H1 (cell line): ENCODE measurements around the gene AKAP12. TPM values are rescaled to one million over a fixed set of nuclear protein-coding genes. Genes with fewer than 3 reads are reported as not detected.

ENCODE experiments used
- CTCF ChIA-PET: fragments of 300-600 bp; sonication (Branson Sonifier 250); formaldehyde crosslinking; loops from one replicate; lab custom pipeline; 2021; ENCODE audit not compliant: partially characterized antibody; lab: Charles Lee
- POLR2A ChIA-PET: fragments of 300-600 bp; sonication (Branson Sonifier 250); formaldehyde crosslinking; loops from one replicate; lab custom pipeline; 2021; ENCODE audit warnings: inconsistent platforms; ENCODE audit not compliant: partially characterized antibody; lab: Charles Lee
- DNase-seq, 2 experiments: peaks; one replicate each; pipeline versions ENCODE4 v3.0.0 to v3.0.0-alpha.2; 2010 to 2022; ENCODE audit warnings: low spot score in 2 of 2, low read depth in 1 of 2, mixed read lengths in 1 of 2
- FAIRE-seq: peaks from 2 replicates; lab custom pipeline; 2011; peaks lifted over from hg19 to GRCh38; lab: Jason Lieb, UNC
- H2AFZ ChIP-seq: 2 replicates; pipeline ENCODE4 v1.8.1; 2012; ENCODE audit warnings: low read length, inconsistent platforms
- H2AK5ac ChIP-seq: 2 replicates; pipeline ENCODE4 v1.6.1; 2013; ENCODE audit warnings: low read depth, low read length
- H2BK120ac ChIP-seq: replicated peaks from 2 replicates; pipeline ENCODE3; 2013; ENCODE audit warnings: low read depth, low read length, inconsistent platforms
- H2BK12ac ChIP-seq: 2 replicates; pipeline ENCODE4 v1.6.1; 2013; ENCODE audit warnings: low read depth, low read length
- H2BK15ac ChIP-seq: 2 replicates; pipeline ENCODE4 v1.6.1; 2013; ENCODE audit warnings: low read length
- H2BK20ac ChIP-seq: 2 replicates; pipeline ENCODE4 v1.6.1; 2013; ENCODE audit warnings: low read length
- H2BK5ac ChIP-seq: 2 replicates; pipeline ENCODE4 v1.6.1; 2013; ENCODE audit warnings: low read depth, low read length
- H3K14ac ChIP-seq: 2 replicates; pipeline ENCODE4 v1.6.1; 2013; ENCODE audit warnings: inconsistent platforms; ENCODE audit not compliant: insufficient read length
- H3K18ac ChIP-seq: 2 replicates; pipeline ENCODE4 v1.6.1; 2013; ENCODE audit warnings: low read length; ENCODE audit errors: extremely low read depth
- H3K23ac ChIP-seq: 2 replicates; pipeline ENCODE4 v1.6.1; 2013; ENCODE audit warnings: inconsistent platforms; ENCODE audit not compliant: insufficient read length
- H3K23me2 ChIP-seq: 2 replicates; pipeline ENCODE4 v1.6.1; 2013; ENCODE audit warnings: low read depth, low read length
- H3K27ac ChIP-seq: 2 replicates; pipeline ENCODE4 v1.6.1; 2011; ENCODE audit warnings: low read depth, low read length, inconsistent platforms
- H3K27me3 ChIP-seq, 4 experiments: replicated peaks in 1 of 4; 1 replicate in 1 of 4; 2 replicates in 3 of 4; pipeline versions ENCODE4 v1.6.1 to v1.8.1; 2011 to 2013; ENCODE audit warnings: low read length in 3 of 4, mild to moderate bottlenecking in 3 of 4, inconsistent platforms in 2 of 4, mixed read lengths in 2 of 4, moderate library complexity in 1 of 4; ENCODE audit not compliant: control insufficient read depth in 3 of 4, insufficient read depth in 3 of 4; ENCODE audit errors: extremely low read depth in 1 of 4
- H3K36me3 ChIP-seq, 4 experiments: 2 replicates each; pipeline versions ENCODE4 v1.6.1 to v1.8.1; 2011 to 2013; ENCODE audit warnings: mild to moderate bottlenecking in 4 of 4, low read length in 3 of 4, moderate library complexity in 2 of 4, control low read depth in 1 of 4, inconsistent platforms in 1 of 4; ENCODE audit not compliant: insufficient read depth in 4 of 4, control insufficient read depth in 2 of 4
- H3K4ac ChIP-seq: replicated peaks from 2 replicates; pipeline ENCODE3; 2013; ENCODE audit warnings: low read length, low read depth, mixed read lengths, inconsistent platforms; ENCODE audit not compliant: insufficient read length
- H3K4me1 ChIP-seq, 4 experiments: replicated peaks in 1 of 4; 1 replicate in 1 of 4; 2 replicates in 3 of 4; pipeline versions ENCODE4 v1.6.1 to v1.8.1; 2011 to 2013; ENCODE audit warnings: low read length in 3 of 4, inconsistent platforms in 2 of 4, mixed read lengths in 1 of 4; ENCODE audit not compliant: insufficient read depth in 4 of 4, control insufficient read depth in 3 of 4
- H3K4me2 ChIP-seq, 2 experiments: 2 replicates each; pipeline versions ENCODE4 v1.6.1 to v1.8.1; 2011 to 2013; ENCODE audit warnings: low read depth in 2 of 2, low read length in 2 of 2, control low read depth in 1 of 2, inconsistent platforms in 1 of 2, mild to moderate bottlenecking in 1 of 2; ENCODE audit not compliant: insufficient read depth in 1 of 2
- H3K4me3 ChIP-seq, 4 experiments: fragments of 200-600, 300-600 bp in 1 of 4; sonication (generic), shearing (Covaris generic), sonication (Bioruptor Twin) in 1 of 4; 2 replicates each; pipeline versions ENCODE4 v1.5.1 to v1.8.1; 2011 to 2016; ENCODE audit warnings: low read length in 4 of 4, low read depth in 3 of 4, control low read depth in 2 of 4, inconsistent platforms in 2 of 4, mild to moderate bottlenecking in 2 of 4, mixed read lengths in 1 of 4, moderate library complexity in 1 of 4; ENCODE audit not compliant: insufficient read depth in 2 of 4; ENCODE audit errors: extremely low read depth in 1 of 4
- H3K56ac ChIP-seq: replicated peaks from 2 replicates; pipeline ENCODE3; 2013; ENCODE audit warnings: low read depth, mild to moderate bottlenecking, mixed read lengths, low read length, inconsistent platforms; ENCODE audit not compliant: insufficient read length
- H3K79me1 ChIP-seq: 2 replicates; pipeline ENCODE4 v1.6.1; 2013; ENCODE audit warnings: low read depth, low read length, control low read depth
- H3K79me2 ChIP-seq, 2 experiments: 2 replicates each; pipeline versions ENCODE4 v1.6.1 to v1.8.1; 2012 to 2013; ENCODE audit warnings: low read length in 2 of 2, mild to moderate bottlenecking in 2 of 2, inconsistent platforms in 1 of 2; ENCODE audit not compliant: insufficient read depth in 2 of 2, control insufficient read depth in 1 of 2
- H3K9ac ChIP-seq, 4 experiments: replicated peaks in 1 of 4; 1 replicate in 1 of 4; 2 replicates in 3 of 4; pipeline versions ENCODE4 v1.6.1 to v1.8.1; 2011 to 2013; ENCODE audit warnings: low read depth in 3 of 4, low read length in 3 of 4, control low read depth in 2 of 4, mild to moderate bottlenecking in 2 of 4, moderate library complexity in 2 of 4, inconsistent platforms in 1 of 4; ENCODE audit errors: extremely low read depth in 1 of 4
- H3K9me3 ChIP-seq, 2 experiments: 2 replicates each; pipeline versions ENCODE4 v1.6.1 to v1.8.1; 2012 to 2013; ENCODE audit warnings: mild to moderate bottlenecking in 2 of 2, moderate library complexity in 2 of 2, control low read depth in 1 of 2, inconsistent platforms in 1 of 2, low read depth in 1 of 2, low read length in 1 of 2, mixed read lengths in 1 of 2; ENCODE audit not compliant: insufficient read depth in 2 of 2
- H4K20me1 ChIP-seq, 2 experiments: replicated peaks in 1 of 2; 2 replicates each; pipeline versions ENCODE3 to v1.8.1; 2011 to 2013; ENCODE audit warnings: inconsistent platforms in 2 of 2, low read length in 2 of 2, mild to moderate bottlenecking in 1 of 2; ENCODE audit not compliant: insufficient read depth in 2 of 2, control insufficient read depth in 1 of 2
- H4K5ac ChIP-seq: 2 replicates; pipeline ENCODE4 v1.6.1; 2013; ENCODE audit warnings: low read length, low read depth, mixed read lengths, inconsistent platforms; ENCODE audit not compliant: insufficient read length
- H4K8ac ChIP-seq: 2 replicates; pipeline ENCODE4 v1.8.0; 2013; ENCODE audit warnings: mild to moderate bottlenecking, moderate library complexity, low read length, inconsistent platforms; ENCODE audit not compliant: insufficient read depth; ENCODE audit errors: extremely low read depth
- H4K91ac ChIP-seq: replicated peaks from 2 replicates; pipeline ENCODE3; 2013; ENCODE audit warnings: low read length, mixed read lengths, inconsistent platforms; ENCODE audit not compliant: insufficient read length
- BRCA1 ChIP-seq: IDR thresholded peaks from 2 replicates; pipeline ENCODE4 v1.6.1; 2012; ENCODE audit warnings: low read depth, low read length, improper control_type of control experiment
- CTCF ChIP-seq, 3 experiments: IDR thresholded peaks; 1 replicate in 2 of 3; 2 replicates in 1 of 3; pipeline versions ENCODE4 v1.5.1 to v1.6.1; 2011; ENCODE audit warnings: low read length in 3 of 3, mild to moderate bottlenecking in 3 of 3, inconsistent platforms in 2 of 3, low read depth in 1 of 3, moderate library complexity in 1 of 3; ENCODE audit not compliant: insufficient read depth in 1 of 3; ENCODE audit errors: control extremely low read depth in 1 of 3
- RAD21 ChIP-seq, 2 experiments: IDR thresholded peaks in 1 of 2; conservative IDR thresholded peaks in 1 of 2; 2 replicates each; pipeline ENCODE4 v1.6.1; 2011; ENCODE audit warnings: low read depth in 2 of 2, low read length in 2 of 2, improper control_type of control experiment in 1 of 2, inconsistent platforms in 1 of 2, mild to moderate bottlenecking in 1 of 2, moderate library complexity in 1 of 2
- WGBS, 2 experiments: shearing (Covaris generic) in 1 of 2; methylation state at CpG; one replicate each; pipeline versions ENCODE4 v1.1.6 to v1.1.7; 2013 to 2015; ENCODE audit warnings: low lambda C conversion rate in 2 of 2, mixed read lengths in 2 of 2, inconsistent platforms in 1 of 2, low coverage in 1 of 2, missing lambda C conversion rate in 1 of 2; ENCODE audit not compliant: insufficient replicate concordance in 2 of 2, insufficient coverage in 1 of 2, insufficient read length in 1 of 2; ENCODE audit errors: extremely low coverage in 1 of 2, missing lambda C conversion rate in 1 of 2; 5-methylcytosine and 5-hydroxymethylcytosine counted together
- polyA plus RNA-seq, 7 experiments: library from polyadenylated mRNA; depleted of rRNA in 3 of 7; stranded (reverse) in 5 of 7; unstranded in 2 of 7; fragments of >200 nt in 5 of 7; fragments of 200-250 nt in 2 of 7; gene quantifications; 1 replicate in 5 of 7; 2 replicates in 1 of 7; 4 replicates in 1 of 7; pipeline versions ENCODE4 v1.2.1 to v1.2.3, GENCODE V29; 2011 to 2013; ENCODE audit warnings: missing spikeins in 2 of 7, mixed read lengths in 2 of 7
- total RNA-seq: library from RNA; stranded (reverse); fragmentation: NEBNext Ultra II Directional; extraction: Animal tissue kit (Norgen Biotek cat#: 25700); gene quantifications from 2 replicates; pipeline ENCODE4 v1.2.1, GENCODE V29; 2021

The AKAP12 gene
- total and polyA plus RNA-seq, 2 of the 8 experiments (the other 6 are each of a cell fraction or from before 2014, with no cell fraction given): 14.6 to 79.2 TPM

GRCh38 chr6:151380848-151381205, 141.1 kb downstream of the AKAP12 start:
- H3K4ac ChIP-seq: no peak overlapping the region

More at GRCh38 chr6:151380848-151381205, 141.1 kb downstream of the AKAP12 start:
- Histone ChIP-seq H2BK12ac (no peak overlapping the region), H2BK120ac (no peak overlapping the region), H4K8ac (0 out of 2 replicates have a peak overlapping the region, but pooled peaks have one; percentile 8), H3K27me3 (no peaks in the 10 kb centered on the region), H2BK20ac (no peak overlapping the region), H2AK5ac (no peak overlapping the region), H2BK15ac (0 out of 2 replicates have a peak overlapping the region, but pooled peaks have one; percentile 54), H3K36me3 (no peaks in the 10 kb centered on the region; a peak in 1 of 8 replicates), H2AFZ (no peak overlapping the region), H3K9me3 (no peaks in the 10 kb centered on the region), H3K4me3 (no peak overlapping the region), H3K27ac (no peak overlapping the region), H3K23ac (no peak overlapping the region), H4K20me1 (peaks cover 0 to 2% of the 10 kb centered on the region in 2 experiments), H4K91ac (peak overlapping the region; percentile 94), H3K79me2 (peaks cover 8 to 80% of the 10 kb centered on the region in 2 experiments), H4K5ac (no peak overlapping the region), H3K14ac (no peak overlapping the region), H3K23me2 (no peaks in the 10 kb centered on the region), H3K79me1 (peaks cover 6% of the 10 kb centered on the region), H3K56ac (no peak overlapping the region), H3K4me1 (peaks cover 0 to 3% (median under 1%) of the 10 kb centered on the region in 4 experiments; a peak in 4 of 7 replicates), H3K4me2 (no peak overlapping the region), H2BK5ac (no peak overlapping the region), H3K9ac (no peak overlapping the region), H3K18ac (no peak overlapping the region)
- FAIRE-seq (no peak), DNase-seq (no peak)
- POLR2A ChIA-PET: interaction anchor here (1.4 kb wide), 1 partner anchor 9 kb away, joined by 6 read pairs; no protein-coding TSS in a partner anchor
- CTCF ChIA-PET: no interaction called here
- WGBS, 2 experiments: 100% methylated on average over 1 of the region's 1 CpG; no CpG with 5 or more reads in 1 of the 2 experiments
- TF ChIP-seq BRCA1 (no peak), RAD21 (IDR thresholded peaks at IDR 0.05 in 1 of 2, conservative IDR thresholded peaks at IDR 0.05 in 1 of 2; ENCODE audit: low read depth in 2 of 2, low read length in 2 of 2) (peak; percentile 11 to 43; a peak in 2 of 4 replicates), CTCF (IDR thresholded peaks at IDR 0.05; ENCODE audit: control extremely low read depth in 1 of 3, insufficient read depth in 1 of 3, low read depth in 1 of 3, low read length in 3 of 3) (peak in 1 of 3 experiments; percentile 13; a peak in 1 of 4 replicates)
